ENCODE results near the gene DOP1A. TPM values are rescaled to one million over a fixed set of nuclear protein-coding genes. Genes with fewer than 3 reads are reported as not detected.

The DOP1A gene
- total and polyA plus RNA-seq, 7 donors = 4.8 to 33.9 (median 26.1) TPM

DNA sequence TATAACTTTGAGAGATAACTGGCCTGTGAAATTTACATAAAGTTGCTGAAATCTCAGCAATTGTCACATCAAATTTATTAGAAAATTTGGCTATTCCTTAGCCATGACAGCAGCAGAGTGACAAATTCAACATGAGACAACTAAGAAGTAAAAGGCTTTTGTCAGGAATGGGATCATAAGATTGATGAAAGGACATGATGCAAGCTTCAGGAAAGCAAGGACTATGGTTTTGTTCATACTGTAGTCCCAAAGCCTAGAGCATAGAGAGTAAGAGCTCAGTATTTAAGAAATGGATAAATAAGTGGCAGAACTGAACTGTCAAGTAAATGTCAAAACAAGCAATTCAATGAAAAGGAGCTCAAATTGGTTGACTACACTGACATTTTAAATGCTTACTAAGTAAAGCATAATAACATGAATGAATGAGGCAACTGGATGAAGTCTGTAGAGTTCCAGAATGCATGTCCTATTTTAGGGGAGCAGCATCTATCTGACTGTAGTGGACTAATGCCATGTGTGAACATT, 113.0 kb downstream of the DOP1A start:
- TF ChIP-seq, protein P1, sequence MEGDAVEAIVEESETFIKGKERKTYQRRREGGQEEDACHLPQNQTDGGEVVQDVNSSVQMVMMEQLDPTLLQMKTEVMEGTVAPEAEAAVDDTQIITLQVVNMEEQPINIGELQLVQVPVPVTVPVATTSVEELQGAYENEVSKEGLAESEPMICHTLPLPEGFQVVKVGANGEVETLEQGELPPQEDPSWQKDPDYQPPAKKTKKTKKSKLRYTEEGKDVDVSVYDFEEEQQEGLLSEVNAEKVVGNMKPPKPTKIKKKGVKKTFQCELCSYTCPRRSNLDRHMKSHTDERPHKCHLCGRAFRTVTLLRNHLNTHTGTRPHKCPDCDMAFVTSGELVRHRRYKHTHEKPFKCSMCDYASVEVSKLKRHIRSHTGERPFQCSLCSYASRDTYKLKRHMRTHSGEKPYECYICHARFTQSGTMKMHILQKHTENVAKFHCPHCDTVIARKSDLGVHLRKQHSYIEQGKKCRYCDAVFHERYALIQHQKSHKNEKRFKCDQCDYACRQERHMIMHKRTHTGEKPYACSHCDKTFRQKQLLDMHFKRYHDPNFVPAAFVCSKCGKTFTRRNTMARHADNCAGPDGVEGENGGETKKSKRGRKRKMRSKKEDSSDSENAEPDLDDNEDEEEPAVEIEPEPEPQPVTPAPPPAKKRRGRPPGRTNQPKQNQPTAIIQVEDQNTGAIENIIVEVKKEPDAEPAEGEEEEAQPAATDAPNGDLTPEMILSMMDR (IDR thresholded peaks at IDR 0.05) = no peak
- no peak for TF ChIP-seq POLR2A (IDR thresholded peaks at IDR 0.05)
- TF ChIP-seq EP300 (IDR thresholded peaks at IDR 0.05) = no peak
- H3K4me3 ChIP-seq = no peak overlapping the region
- intact Hi-C loops (cut with DNase I) = no loop called here
- no peaks in the 10 kb centered on the region for H3K9me3 ChIP-seq
- no peaks in the 10 kb centered on the region for H3K27me3 ChIP-seq
- no peak for DNase-seq
- H3K4me1 ChIP-seq = peaks cover 0 to 21% (median 12%) of the 10 kb centered on the region in 4 donors
- no peak overlapping the region for H3K27ac ChIP-seq
- peaks cover 0 to 67% (median 10%) of the 10 kb centered on the region in 4 donors for H3K36me3 ChIP-seq

DNA sequence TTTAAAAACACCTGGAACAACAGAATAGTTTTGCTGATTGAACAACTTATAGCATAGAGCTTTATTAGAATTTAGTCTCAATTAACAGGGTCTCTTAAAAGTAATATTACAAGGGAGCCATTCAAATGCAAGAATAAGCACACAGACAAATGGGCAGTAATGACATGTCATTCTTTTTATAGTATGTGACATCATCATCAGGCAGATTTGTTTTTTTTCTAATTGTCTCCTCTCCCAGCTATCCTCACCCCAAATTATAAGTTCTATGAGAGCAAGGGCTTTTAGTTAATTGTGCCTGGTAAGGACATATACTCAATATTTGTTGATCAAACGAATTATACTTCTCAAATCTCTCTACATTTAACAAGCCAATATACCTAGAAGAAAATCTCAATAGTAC, 114.6 kb downstream of the DOP1A start:
- WGBS, 2 donors = 82 to 87% methylated on average over 1 of the region's 1 CpG
- Histone ChIP-seq H3K4me1 (peaks cover 0 to 11% (median 3%) of the 10 kb centered on the region in 4 donors), H3K27me3 (no peaks in the 10 kb centered on the region), H3K9me3 (no peaks in the 10 kb centered on the region), H3K27ac (no peak overlapping the region), H3K4me3 (no peak overlapping the region), H3K36me3 (peaks cover 0 to 80% (median 10%) of the 10 kb centered on the region in 4 donors)
- TF ChIP-seq POLR2A (IDR thresholded peaks at IDR 0.05) = no peak
- TF ChIP-seq, protein P1 (IDR thresholded peaks at IDR 0.05) = no peak
- TF ChIP-seq POLR2AphosphoS5 (IDR thresholded peaks at IDR 0.05) = no peak
- TF ChIP-seq EP300 (IDR thresholded peaks at IDR 0.05) = no peak
- DNase-seq = no peak
- intact Hi-C loops (cut with DNase I) = no loop called here

DNA sequence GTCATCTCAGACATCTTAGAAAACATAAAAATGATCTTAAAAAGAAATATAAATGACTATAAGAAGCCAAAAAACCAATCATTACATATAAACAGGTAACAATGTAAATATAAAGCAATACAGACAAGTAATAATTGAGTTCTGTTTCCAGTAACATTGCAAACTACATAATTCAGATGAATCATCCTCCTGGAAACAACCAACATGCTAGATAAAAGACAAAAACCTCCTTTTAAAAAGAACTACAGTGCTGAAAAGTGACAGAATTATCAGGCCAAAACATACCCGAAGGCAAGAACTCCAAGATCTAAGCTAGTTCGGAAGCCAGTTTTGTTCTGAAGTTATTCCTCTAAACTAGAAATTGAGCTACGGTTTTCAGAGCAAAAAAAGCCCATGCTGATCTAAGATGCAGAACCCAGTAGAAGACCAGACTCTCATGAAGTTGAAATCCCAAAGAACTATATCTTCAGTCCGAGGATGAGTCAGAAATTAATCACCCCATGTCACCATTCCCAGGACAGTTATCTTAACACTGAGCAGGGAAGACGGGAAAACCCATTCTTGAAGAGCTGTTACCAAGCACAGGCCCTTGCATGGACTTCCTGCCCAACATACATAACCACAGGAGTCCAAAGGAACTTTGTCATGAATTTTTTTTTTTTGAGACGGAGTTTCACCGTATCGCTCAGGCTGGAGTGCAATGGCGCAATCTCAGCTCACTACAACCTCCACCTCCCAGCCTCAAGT, 115.8 kb downstream of the DOP1A start:
- no peaks in the 10 kb centered on the region for H3K27me3 ChIP-seq
- H3K27ac ChIP-seq = peak overlapping the region in 1 of 4 donors; percentile 21
- peaks cover 0 to 11% (median 3%) of the 10 kb centered on the region in 4 donors for H3K4me1 ChIP-seq
- peak in 1 of 4 donors; percentile 11 for TF ChIP-seq POLR2AphosphoS5 (IDR thresholded peaks at IDR 0.05)
- TF ChIP-seq, protein P1 (IDR thresholded peaks at IDR 0.05) = no peak
- no peaks in the 10 kb centered on the region for H3K9me3 ChIP-seq
- intact Hi-C loops (cut with DNase I) = no loop called here
- WGBS, 2 donors = 85 to 87% methylated on average over 9 of the region's 9 CpGs
- H3K36me3 ChIP-seq = peaks cover 0 to 83% (median 9%) of the 10 kb centered on the region in 4 donors
- DNase-seq = no peak
- no peak overlapping the region for H3K4me3 ChIP-seq

DNA sequence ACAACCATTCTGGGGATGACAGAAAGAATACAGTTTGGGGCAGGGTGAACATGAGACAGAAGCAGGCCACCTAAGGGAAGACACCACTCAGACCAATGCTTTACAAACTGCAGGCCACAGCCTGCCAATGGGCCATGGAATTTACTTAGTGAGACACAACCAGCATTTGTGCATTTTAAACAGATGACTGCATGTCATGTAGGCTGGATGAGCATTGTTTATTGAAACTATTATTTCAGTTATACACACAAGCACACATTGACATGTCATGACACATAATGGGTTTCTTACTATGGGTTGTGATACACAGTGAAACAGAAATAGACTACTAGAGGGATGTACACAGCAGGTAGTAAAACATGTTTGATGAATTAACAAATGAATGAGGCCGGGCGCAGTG, 117.6 kb downstream of the DOP1A start:
- DNase-seq = no peak
- intact Hi-C loops (cut with DNase I) = no loop called here
- peaks cover 0 to 71% (median 8%) of the 10 kb centered on the region in 4 donors for H3K36me3 ChIP-seq
- H3K4me3 ChIP-seq = no peak overlapping the region
- H3K4me1 ChIP-seq = peaks cover 0 to 11% (median 3%) of the 10 kb centered on the region in 4 donors
- no peaks in the 10 kb centered on the region for H3K9me3 ChIP-seq
- H3K27me3 ChIP-seq = no peaks in the 10 kb centered on the region
- TF ChIP-seq, protein P1 (IDR thresholded peaks at IDR 0.05) = no peak
- no peak for TF ChIP-seq POLR2A (IDR thresholded peaks at IDR 0.05)
- no peak for TF ChIP-seq EP300 (IDR thresholded peaks at IDR 0.05)
- TF ChIP-seq POLR2AphosphoS5 (IDR thresholded peaks at IDR 0.05) = no peak
- WGBS, 2 donors = 96 to 97% methylated on average over 2 of the region's 2 CpGs
- no peak overlapping the region for H3K27ac ChIP-seq

Measured in sigmoid colon (tissue), 7 donors.